Mesenteric fat pad (tissue), 1 donor: Measurements from ENCODE around the gene LFNG. TPM values are rescaled to one million over a fixed set of nuclear protein-coding genes. Genes with fewer than 3 reads are reported as not detected.

Experiments
- DNase-seq: peaks from one replicate; pipeline ENCODE4 v3.0.0-alpha.2; 2020; ENCODE audit warnings: low spot score
- microRNA-seq: library from miRNA; unstranded; fragments of <30 nt; microRNA quantifications from one replicate; pipeline ENCODE4 v1.2.0, GENCODE V29; 2020; ENCODE audit warnings: borderline number of aligned reads
- total RNA-seq: library from RNA; stranded (reverse); fragmentation: NEBNext Ultra II Directional; extraction: Animal tissue kit (Norgen Biotek cat#: 25700); gene quantifications from one replicate; pipeline ENCODE4 v1.2.1, GENCODE V29; 2021
- donor health status: DM: yes; HTN: yes; CAD: no.

The LFNG gene
- total RNA-seq, 1 donor from 2014 or later = 43.8 TPM

DNA sequence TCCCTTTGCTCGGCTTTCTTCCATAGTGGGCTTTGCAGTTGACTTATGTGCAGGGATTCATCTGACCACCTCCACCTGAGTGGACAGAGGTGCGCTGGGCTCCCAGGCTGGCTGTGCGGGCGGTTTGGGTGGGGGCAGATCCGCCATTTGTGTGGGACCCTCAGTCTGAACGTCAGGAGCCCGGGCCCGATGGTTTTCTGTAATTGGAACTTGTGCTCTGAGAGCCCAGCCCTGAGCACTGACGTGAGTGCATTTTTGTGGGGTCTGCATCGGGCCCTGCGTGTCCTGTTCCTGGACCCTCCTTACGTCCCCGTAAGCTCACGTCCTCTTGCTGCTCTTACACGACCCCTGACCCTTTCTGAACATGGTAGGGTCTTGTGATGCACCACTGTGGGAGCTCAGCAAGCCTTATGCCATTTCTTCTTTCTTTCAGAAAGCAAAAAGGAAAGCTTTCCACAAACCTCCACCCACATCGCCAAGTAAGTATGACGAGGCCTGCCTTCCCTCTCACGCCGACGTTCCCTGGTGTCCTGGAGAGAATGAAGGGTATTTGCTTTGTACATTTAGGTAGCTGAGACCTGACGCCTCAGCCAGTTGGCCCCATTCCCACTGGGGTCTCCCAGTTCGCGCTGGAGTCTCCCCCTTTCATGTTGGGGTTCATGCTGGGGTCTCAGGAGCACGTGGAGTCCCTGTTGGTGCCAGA, 49.1 kb downstream of the LFNG start:
- no peak for DNase-seq

DNA sequence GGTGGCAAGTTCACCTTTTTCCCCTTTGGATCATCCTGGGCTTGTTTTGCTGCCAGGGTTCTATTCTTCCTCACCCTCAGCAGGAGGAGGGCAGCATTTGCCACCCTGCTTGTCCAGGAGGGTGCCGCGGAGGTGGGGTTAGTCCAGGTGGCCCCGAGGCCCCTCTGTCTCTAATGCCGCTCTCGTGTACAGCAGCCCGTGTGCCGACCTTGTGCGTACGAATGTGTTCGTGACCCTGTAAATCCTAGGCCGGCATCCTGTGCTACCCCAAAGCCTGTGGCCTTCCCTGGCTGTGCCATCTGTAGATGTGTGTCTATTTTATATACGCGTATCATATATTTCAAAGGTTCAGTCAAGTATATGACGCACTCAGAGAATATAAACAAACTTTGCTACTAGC, 49.8 kb downstream of the LFNG start:
- no peak for DNase-seq

DNA sequence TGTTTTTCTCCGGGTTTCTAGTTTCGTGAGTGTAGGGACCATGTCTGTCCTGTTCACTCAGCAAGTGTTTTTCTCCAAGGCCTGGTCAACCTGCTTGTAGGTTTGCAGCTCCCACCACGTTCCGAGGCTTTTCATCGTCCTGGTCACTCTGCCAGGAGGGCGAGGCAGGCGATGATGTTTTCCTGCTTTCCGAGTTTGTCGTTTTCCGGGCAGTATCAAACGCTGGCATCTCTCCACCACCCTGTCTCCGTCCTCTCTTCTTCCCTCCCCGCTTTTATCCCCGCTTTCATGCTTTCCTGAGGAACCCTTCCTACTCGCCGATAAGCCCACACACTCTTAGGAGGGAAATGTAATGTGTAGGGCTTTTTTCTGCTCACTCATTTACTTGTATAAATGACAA, 50.4 kb downstream of the LFNG start:
- no peak for DNase-seq

DNA sequence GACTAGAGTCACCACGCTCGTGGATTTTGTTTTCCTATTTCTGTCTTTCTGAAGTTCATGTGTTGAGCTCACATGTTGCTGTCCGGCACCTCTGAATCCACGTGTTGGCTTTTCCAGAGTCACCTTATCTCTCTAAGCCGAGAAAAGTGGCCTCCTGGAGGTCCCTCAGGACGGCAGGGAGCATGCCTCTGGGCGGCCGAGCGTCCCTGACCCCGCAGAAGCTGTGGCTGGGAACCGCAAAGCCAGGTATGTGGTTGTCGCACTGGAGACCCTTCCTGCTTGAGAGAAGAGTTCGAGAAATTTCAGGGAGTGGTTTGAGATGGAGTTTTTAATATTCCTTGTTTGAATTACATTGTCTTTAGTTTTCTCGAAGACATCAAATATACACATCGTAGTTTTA, 51.8 kb downstream of the LFNG start:
- DNase-seq = no peak

DNA sequence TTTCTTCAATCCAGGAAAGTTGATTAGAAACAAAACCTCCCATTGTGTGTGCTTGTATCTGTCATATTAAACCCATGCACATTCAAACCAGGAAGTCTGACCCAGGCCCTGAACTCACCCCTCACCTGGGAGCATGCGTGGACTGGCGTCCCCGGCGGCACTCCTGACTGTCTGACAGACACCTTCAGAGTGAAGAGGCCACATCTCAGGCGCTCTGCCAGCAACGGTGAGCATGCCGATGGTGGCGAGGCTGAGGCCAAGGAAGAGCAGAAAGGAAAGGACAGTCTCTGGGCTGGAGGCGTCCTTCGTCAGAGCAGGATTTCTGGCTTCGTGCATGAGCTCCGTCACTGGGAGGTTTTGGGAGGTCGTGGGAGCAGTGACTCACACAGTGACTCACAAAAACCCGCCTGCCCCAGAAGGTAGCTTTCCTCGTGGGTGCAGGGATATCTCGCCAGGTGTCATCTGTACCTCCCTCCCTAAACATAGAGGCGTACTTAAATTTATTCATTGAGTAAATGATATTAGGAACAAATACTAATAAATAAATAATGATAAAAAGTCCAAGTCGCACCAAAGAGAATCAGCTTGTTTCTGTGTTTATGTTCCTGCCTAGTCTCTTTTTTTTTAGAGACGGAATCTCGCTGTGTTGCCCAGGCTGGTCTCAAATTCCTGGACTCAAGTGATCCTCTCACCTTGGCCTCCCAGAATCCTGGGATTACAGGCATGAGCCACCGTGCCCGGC, 52.7 kb downstream of the LFNG start:
- no peak for DNase-seq

DNA sequence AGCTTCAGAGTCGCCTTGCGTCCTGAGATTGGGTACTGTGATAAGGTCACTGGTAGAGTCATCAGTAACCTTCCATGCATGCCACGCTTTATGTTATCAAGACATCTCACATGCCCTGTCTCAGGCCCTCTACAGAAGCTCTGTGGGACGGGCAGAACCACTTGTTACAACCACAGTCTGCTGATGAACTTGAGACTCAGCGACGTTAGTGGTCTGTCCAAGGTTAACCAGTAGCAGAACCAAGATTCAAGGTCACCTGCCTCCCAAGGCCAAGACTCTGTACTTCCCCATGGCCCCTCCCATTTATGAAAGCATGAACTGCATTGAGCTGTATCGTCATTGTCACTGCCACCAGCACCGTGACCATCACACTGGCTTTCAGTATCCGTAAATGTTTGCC, 54.2 kb downstream of the LFNG start:
- DNase-seq = no peak

DNA sequence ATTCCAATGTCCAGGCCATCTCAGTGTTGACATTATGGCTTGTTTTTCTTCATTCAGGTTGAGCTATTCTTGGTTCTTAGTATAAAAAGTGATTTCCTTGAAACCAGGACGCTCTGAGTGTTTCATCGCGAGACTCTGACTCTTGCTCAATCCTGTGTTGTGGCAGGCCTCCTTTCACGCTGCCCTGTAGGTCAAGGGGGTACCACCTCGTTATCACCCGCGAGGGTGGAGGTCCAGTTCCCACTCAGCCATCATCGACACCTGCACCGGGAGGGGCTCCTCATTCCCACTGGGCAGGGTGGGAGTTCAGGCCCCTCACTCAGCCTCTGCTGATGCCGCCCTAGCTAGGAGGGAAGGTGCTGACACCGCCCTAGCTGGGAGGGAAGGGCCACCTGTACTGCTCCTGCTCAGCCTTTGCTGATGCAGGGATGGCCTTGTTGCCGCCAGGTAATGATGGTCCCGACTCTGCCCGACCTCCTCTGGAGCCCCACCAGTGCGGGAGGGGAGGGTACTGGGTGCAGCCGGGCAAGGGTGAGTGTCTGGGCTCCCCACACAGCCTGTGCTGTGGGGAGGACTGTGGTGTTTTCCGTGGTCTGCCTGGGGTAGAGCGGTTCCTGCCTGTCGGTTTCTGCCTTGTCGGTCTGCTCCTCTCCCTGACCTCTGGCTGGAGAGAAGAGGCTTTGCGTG, 55.6 kb downstream of the LFNG start:
- no peak for DNase-seq

DNA sequence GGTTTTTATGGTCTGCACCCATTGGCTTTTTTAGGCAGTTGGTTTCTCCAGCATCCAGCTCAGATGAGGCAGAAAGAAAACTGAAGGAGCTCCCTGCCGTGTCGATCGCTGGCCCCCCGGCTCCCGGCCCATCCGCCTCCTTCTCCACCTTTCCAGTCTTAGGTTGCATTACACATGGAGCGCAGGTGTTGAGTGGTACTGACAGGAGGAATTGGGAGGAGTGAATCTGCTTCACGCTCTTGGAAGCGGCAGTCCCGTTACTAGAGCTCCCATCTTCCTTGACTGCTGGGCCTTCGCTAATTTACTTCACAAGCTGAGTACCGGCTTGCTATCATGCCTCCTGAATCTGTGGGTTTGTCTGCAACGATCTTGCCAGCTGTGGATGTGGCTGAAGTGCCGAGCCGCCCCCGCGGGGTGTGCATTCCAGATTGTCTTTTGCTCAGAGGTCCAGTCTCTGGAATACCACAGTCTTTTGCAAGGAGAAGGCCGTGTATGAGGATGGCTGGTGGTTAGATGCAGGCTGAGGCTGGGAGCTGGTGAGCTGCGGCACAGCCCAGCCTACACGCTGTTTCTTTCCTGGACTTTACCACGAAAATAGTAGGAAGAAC, 56.3 kb downstream of the LFNG start:
- no peak for DNase-seq

DNA sequence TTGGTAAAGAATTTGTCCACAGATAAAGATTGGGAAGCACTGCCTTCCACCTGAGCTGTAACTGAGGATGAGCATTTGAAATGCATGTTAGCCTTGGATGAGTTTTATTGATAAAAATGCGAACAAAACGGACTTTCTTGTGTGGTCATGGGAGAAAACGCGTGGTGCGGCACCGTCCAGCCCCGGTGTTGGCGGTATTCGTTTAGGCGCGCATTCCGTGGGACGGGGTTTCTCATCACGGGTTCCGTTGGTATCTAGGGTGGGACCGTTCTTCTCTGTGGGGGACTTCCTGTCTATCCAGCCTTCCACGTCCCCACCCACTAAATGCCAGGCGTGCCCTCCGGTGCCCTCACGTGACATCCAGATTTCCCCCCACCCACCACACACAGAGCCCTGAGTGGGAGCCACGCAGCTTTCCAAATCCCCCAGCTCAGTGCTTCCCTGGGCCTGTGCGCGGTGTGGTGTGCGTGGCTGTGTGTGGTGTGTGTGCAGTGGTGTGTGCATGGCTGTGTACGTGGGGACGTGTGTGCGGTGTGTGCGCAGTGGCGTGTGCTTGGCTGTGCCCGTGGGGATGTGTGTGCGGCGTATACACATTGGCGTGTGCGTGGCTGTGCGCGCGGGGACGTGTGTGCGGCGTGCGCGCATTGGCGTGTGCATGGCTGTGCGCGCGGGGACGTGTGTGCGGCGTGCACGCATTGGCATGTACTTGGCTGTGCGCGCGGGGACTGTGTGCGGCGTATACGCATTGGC, 57.3 kb downstream of the LFNG start:
- no peak for DNase-seq

Small RNA genes within 50 kb of the gene (microRNA-seq; reads per million reads assigned to microRNA genes)
- not detected for gene MIR4648

Other genes starting within 250 kb of the LFNG start
- gene SNX8, start 205.3 kb upstream of the LFNG start, total RNA-seq = 69.0 TPM
- gene EIF3B, start 164.9 kb upstream of the LFNG start, total RNA-seq = 150 TPM
- 19.2 TPM for gene CHST12, start 116.2 kb upstream of the LFNG start, total RNA-seq
- not detected for gene GRIFIN, start 43.4 kb upstream of the LFNG start, total RNA-seq
- gene BRAT1, start 35.8 kb downstream of the LFNG start, total RNA-seq = 29.8 TPM
- 14.4 TPM for gene IQCE, start 39.2 kb downstream of the LFNG start, total RNA-seq
- gene TTYH3, start 112.2 kb downstream of the LFNG start, total RNA-seq = 107 TPM
- 0.16 TPM for gene AMZ1, start 168.4 kb downstream of the LFNG start, total RNA-seq